GM19099 (cell line): Measurements from ENCODE around the gene FAM3A.

Experiments used
- POLR2A ChIP-seq: IDR thresholded peaks from 3 replicates; pipeline ENCODE4 v1.6.1; 2011; ENCODE audit warnings: low read depth; ENCODE audit not compliant: insufficient read length; ENCODE audit errors: extremely low read depth

The FAM3A gene

GRCh38 chrX:154487518-154488290 is 28.3 kb downstream of the FAM3A start:
- no peak for TF ChIP-seq POLR2A

GRCh38 chrX:154486396-154487207 is 29.4 kb downstream of the FAM3A start, which contains the start of gene UBL4A:
Gene UBL4A, minus strand, starts transcription at chrX:154486615. Its CDS starts 31 bp downstream, at chrX:154486584.
- TF ChIP-seq POLR2A, result peak; percentile 54

- no peak for TF ChIP-seq POLR2A
Measured at GRCh38 chrX:154486052-154486395, 30.0 kb downstream of the FAM3A start.

- no peak for TF ChIP-seq POLR2A
Measured at GRCh38 chrX:154485150-154486051, 30.6 kb downstream of the FAM3A start.

- no peak for TF ChIP-seq POLR2A
Measured at GRCh38 chrX:154484255-154485149, 31.5 kb downstream of the FAM3A start.

- no peak for TF ChIP-seq POLR2A
Measured at GRCh38 chrX:154483325-154483724, 32.7 kb downstream of the FAM3A start.

- TF ChIP-seq POLR2A, result no peak
Measured at GRCh38 chrX:154482786-154483185, 33.2 kb downstream of the FAM3A start.

- no peak for TF ChIP-seq POLR2A
Measured at GRCh38 chrX:154481911-154482601, 34.0 kb downstream of the FAM3A start.

- no peak for TF ChIP-seq POLR2A
Measured at GRCh38 chrX:154481195-154481594, 34.8 kb downstream of the FAM3A start.

- peak; percentile 64 for TF ChIP-seq POLR2A
Measured at GRCh38 chrX:154478728-154479622, 37.1 kb downstream of the FAM3A start, which contains the start of gene LAGE3. Gene LAGE3, minus strand, starts transcription at chrX:154479281. Its CDS starts 366 bp downstream, at chrX:154478915.

- no peak for TF ChIP-seq POLR2A
Measured at GRCh38 chrX:154477891-154478477, 38.0 kb downstream of the FAM3A start.

- no peak for TF ChIP-seq POLR2A
Measured at GRCh38 chrX:154476821-154477220, 39.2 kb downstream of the FAM3A start.

- no peak for TF ChIP-seq POLR2A
Measured at GRCh38 chrX:154473683-154474082, 42.3 kb downstream of the FAM3A start.
